WTC11 (cell line): ENCODE data around the gene SVOPL. TPM values are rescaled to one million over a fixed set of nuclear protein-coding genes. Genes with fewer than 3 reads are reported as not detected.

Experiments
- ATAC-seq: fragments of 200-7000 bp; cut with Tn5 transposase; 2 replicates; pipeline ENCODE4 v1.10.0; 2021; ENCODE audit warnings: mild to moderate bottlenecking, moderate library complexity
- CTCF ChIA-PET: fragments of 300-600 bp; sonication (Branson Sonifier 250); formaldehyde crosslinking; loops from one replicate; lab custom pipeline; 2021; ENCODE audit warnings: antibody characterized with exemption; lab: Charles Lee
- POLR2A ChIA-PET: fragments of 350-600 bp; sonication (Branson Sonifier 250); formaldehyde crosslinking; loops from one replicate; lab custom pipeline; 2021; ENCODE audit warnings: antibody characterized with exemption; lab: Charles Lee
- DNase-seq: peaks from one replicate; pipeline ENCODE4 v3.0.0; 2021; ENCODE audit warnings: low spot score
- H3K27ac Mint-ChIP-seq: 2 replicates; pipeline ENCODE4 v1.8.0; 2021; ENCODE audit warnings: mixed read lengths
- H3K27me3 Mint-ChIP-seq: 2 replicates; pipeline ENCODE4 v1.8.0; 2021; ENCODE audit warnings: low read depth, mild to moderate bottlenecking, moderate library complexity, mixed read lengths
- H3K36me3 Mint-ChIP-seq: 2 replicates; pipeline ENCODE4 v1.8.0; 2021; ENCODE audit warnings: mixed read lengths
- H3K4me1 Mint-ChIP-seq: 2 replicates; pipeline ENCODE4 v1.8.0; 2022; ENCODE audit warnings: mixed read lengths
- H3K4me3 Mint-ChIP-seq: 2 replicates; pipeline ENCODE4 v1.8.0; 2021; ENCODE audit warnings: mild to moderate bottlenecking, moderate library complexity, mixed read lengths
- H3K9me3 Mint-ChIP-seq: 2 replicates; pipeline ENCODE4 v1.8.0; 2021; ENCODE audit warnings: mixed read lengths
- FOXJ3 ChIP-seq: sonication (generic); formaldehyde crosslinking; IDR thresholded peaks from 2 replicates; pipeline ENCODE4 v1.9.0; 2021; ENCODE audit warnings: missing genetic modification reagents, mild to moderate bottlenecking, borderline replicate concordance
- IRF2 ChIP-seq: sonication (generic); formaldehyde crosslinking; IDR thresholded peaks from 2 replicates; pipeline ENCODE4 v1.8.0; 2022; ENCODE audit warnings: low read depth, missing genetic modification reagents, borderline replicate concordance
- JAZF1 ChIP-seq: fragments of 250-450 bp; sonication (Bioruptor Pico); IDR thresholded peaks from 2 replicates; pipeline ENCODE4 v1.9.0; 2021; ENCODE audit warnings: moderate library complexity, mild to moderate bottlenecking, inconsistent platforms
- MXD4 ChIP-seq: fragments of 250-450 bp; sonication (Bioruptor Pico); IDR thresholded peaks from 2 replicates; pipeline ENCODE4 v1.8.0; 2021; ENCODE audit warnings: mild to moderate bottlenecking, moderate library complexity, borderline replicate concordance
- NFE2L1 ChIP-seq: sonication (generic); formaldehyde crosslinking; IDR thresholded peaks from 2 replicates; pipeline ENCODE4 v1.8.1; 2023; ENCODE audit warnings: missing genetic modification reagents
- NR1H2 ChIP-seq: sonication (generic); formaldehyde crosslinking; IDR thresholded peaks from 2 replicates; pipeline ENCODE4 v1.9.0; 2021; ENCODE audit warnings: mild to moderate bottlenecking, moderate library complexity, missing genetic modification reagents
- NR2C2 ChIP-seq: sonication (generic); formaldehyde crosslinking; IDR thresholded peaks from 2 replicates; pipeline ENCODE4 v1.8.0; 2022; ENCODE audit warnings: mild to moderate bottlenecking, missing genetic modification reagents
- RELA ChIP-seq: sonication (generic); formaldehyde crosslinking; IDR thresholded peaks from 2 replicates; pipeline ENCODE4 v1.8.1; 2022; ENCODE audit warnings: missing genetic modification reagents, mild to moderate bottlenecking, borderline replicate concordance
- SOX15 ChIP-seq: fragments of 250-450 bp; sonication (Bioruptor Pico); IDR thresholded peaks from 2 replicates; pipeline ENCODE4 v1.9.0; 2021; ENCODE audit warnings: mild to moderate bottlenecking
- TCF7 ChIP-seq: sonication (generic); formaldehyde crosslinking; IDR thresholded peaks from 2 replicates; pipeline ENCODE4 v1.8.0; 2022; ENCODE audit warnings: mild to moderate bottlenecking, low read depth, missing genetic modification reagents, moderate library complexity
- TEAD4 ChIP-seq: sonication (generic); formaldehyde crosslinking; IDR thresholded peaks from 2 replicates; pipeline ENCODE4 v1.8.0; 2022; ENCODE audit warnings: mild to moderate bottlenecking, missing genetic modification reagents
- ZNF219 ChIP-seq: sonication (generic); formaldehyde crosslinking; IDR thresholded peaks from 2 replicates; pipeline ENCODE4 v1.8.0; 2023; ENCODE audit warnings: missing genetic modification reagents, mild to moderate bottlenecking, borderline replicate concordance
- total RNA-seq: library from RNA; stranded (reverse); gene quantifications from 3 replicates; pipeline ENCODE4 v1.2.3, GENCODE V29; 2021
- TF ChIP-seq, protein P1 (sequence below): sonication (generic); formaldehyde crosslinking; IDR thresholded peaks from 2 replicates; pipeline ENCODE4 v1.8.1; 2023; ENCODE audit warnings: mild to moderate bottlenecking, moderate library complexity, missing genetic modification reagents
- TF ChIP-seq, protein P2 (sequence below): sonication (generic); formaldehyde crosslinking; IDR thresholded peaks from 2 replicates; pipeline ENCODE4 v1.8.1; 2023; ENCODE audit warnings: mild to moderate bottlenecking, missing genetic modification reagents, moderate library complexity
- TF ChIP-seq, protein P3 (sequence below): sonication (generic); formaldehyde crosslinking; IDR thresholded peaks from 2 replicates; pipeline ENCODE4 v1.8.0; 2022; ENCODE audit warnings: mild to moderate bottlenecking, missing genetic modification reagents
- TF ChIP-seq, protein P4 (sequence below): sonication (generic); formaldehyde crosslinking; IDR thresholded peaks from 2 replicates; pipeline ENCODE4 v1.8.1; 2022; ENCODE audit warnings: mild to moderate bottlenecking, missing genetic modification reagents, moderate library complexity, borderline replicate concordance
- TF ChIP-seq, protein P5 (sequence below): fragments of 250-450 bp; sonication (Bioruptor Pico); conservative IDR thresholded peaks from 2 replicates; pipeline ENCODE4 v1.9.0; 2021; ENCODE audit warnings: mild to moderate bottlenecking
- TF ChIP-seq, protein P6 (sequence below): sonication (generic); formaldehyde crosslinking; IDR thresholded peaks from 2 replicates; pipeline ENCODE4 v1.8.1; 2022; ENCODE audit warnings: low read depth, mild to moderate bottlenecking, moderate library complexity, missing genetic modification reagents, borderline replicate concordance
- TF ChIP-seq, protein P7 (sequence below): sonication (generic); formaldehyde crosslinking; IDR thresholded peaks from 2 replicates; pipeline ENCODE4 v1.8.1; 2022; ENCODE audit warnings: missing genetic modification reagents, borderline replicate concordance
- TF ChIP-seq, protein P8 (sequence below): sonication (generic); formaldehyde crosslinking; IDR thresholded peaks from 2 replicates; pipeline ENCODE4 v1.8.1; 2022; ENCODE audit warnings: low read depth, missing genetic modification reagents, borderline replicate concordance

The SVOPL gene
- total RNA-seq, 1 experiment from 2014 or later: 1.9 TPM

DNA sequence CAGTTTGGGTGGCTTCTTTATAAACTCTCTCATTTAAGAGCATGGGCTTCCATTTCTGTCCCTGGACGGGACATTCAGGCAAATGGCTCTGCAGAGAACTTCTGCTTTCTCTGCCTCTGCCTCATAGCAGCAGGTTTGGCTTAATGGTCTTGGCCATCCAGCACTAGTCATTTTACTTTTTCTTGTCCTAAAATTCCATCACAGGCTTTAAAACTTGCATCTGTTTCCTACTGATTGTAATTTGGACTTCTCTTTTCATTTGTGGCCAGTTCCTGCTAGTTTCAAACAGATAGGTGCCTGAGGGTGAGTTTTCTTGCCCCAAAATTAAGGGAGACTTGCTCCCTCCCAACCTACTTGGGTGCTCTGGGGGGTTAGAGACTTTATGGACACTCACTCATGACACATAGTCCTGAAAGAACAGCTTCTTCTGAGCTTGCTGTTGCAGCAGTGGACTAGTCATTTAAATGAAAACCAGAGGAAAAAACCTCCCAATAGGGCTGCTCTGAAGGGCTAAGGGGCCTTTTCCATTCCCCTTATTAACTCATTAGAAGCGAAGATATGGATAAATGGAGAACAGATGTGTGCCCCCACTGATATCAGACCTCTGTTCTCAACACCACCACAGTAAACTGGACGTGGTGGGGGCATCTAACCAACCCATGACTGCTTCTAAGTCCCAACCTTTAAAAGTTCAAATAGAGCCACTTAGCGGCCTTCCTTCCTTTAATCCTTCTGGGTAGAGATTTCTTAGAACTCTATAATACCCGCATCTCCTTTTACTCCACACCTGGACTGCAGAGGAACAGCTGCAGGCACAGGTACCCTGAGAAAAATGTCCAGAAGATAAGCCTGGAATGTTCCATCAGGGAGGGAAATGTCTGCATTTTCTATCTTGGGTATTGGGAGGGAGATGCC, 38.8 kb downstream of the SVOPL start (continued):
- TF ChIP-seq, protein P1, sequence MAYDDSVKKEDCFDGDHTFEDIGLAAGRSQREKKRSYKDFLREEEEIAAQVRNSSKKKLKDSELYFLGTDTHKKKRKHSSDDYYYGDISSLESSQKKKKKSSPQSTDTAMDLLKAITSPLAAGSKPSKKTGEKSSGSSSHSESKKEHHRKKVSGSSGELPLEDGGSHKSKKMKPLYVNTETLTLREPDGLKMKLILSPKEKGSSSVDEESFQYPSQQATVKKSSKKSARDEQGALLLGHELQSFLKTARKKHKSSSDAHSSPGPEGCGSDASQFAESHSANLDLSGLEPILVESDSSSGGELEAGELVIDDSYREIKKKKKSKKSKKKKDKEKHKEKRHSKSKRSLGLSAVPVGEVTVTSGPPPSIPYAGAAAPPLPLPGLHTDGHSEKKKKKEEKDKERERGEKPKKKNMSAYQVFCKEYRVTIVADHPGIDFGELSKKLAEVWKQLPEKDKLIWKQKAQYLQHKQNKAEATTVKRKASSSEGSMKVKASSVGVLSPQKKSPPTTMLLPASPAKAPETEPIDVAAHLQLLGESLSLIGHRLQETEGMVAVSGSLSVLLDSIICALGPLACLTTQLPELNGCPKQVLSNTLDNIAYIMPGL (CRISPR knock-in tag): no peak
- TF ChIP-seq RELA (CRISPR knock-in tag): no peak
- TF ChIP-seq, protein P2, sequence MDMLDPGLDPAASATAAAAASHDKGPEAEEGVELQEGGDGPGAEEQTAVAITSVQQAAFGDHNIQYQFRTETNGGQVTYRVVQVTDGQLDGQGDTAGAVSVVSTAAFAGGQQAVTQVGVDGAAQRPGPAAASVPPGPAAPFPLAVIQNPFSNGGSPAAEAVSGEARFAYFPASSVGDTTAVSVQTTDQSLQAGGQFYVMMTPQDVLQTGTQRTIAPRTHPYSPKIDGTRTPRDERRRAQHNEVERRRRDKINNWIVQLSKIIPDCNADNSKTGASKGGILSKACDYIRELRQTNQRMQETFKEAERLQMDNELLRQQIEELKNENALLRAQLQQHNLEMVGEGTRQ: no peak

DNA sequence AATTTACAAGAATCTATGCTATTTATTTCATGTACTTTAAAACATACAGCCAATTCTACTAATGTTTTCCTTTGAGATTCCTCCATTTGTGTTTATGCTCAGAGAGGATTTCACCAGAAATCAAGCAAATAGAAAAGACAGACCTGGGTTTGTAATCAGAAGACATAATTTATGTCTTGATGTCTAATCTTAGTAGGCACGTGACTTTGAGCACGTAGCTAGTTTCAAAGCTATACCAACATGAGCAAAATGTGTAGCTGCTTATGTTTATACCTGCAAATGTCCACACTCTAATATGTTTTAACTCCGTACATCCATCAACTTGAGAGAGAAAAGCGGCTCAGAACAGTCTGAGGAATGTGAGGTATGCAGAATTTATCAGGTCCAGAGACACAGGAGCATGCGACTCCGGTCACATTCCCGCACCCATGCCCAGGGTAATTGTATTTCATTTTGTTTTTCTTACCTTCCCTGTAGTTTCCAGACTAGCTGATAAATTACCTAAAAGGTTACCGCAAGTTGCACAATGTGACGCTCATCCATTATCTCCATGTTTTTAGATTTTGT, 40.0 kb downstream of the SVOPL start:
- Mint-ChIP-seq H3K27ac (no peak overlapping the region), H3K36me3 (peaks cover 4% of the 10 kb centered on the region), H3K27me3 (no peaks in the 10 kb centered on the region; the same call in 1 of the 2 replicates), H3K4me3 (no peak overlapping the region), H3K4me1 (peaks cover 62% of the 10 kb centered on the region), H3K9me3 (peaks cover 13% of the 10 kb centered on the region)
- CTCF ChIA-PET: interaction anchor here (2.3 kb wide), 1 partner anchor 16 kb away, joined by 6 read pairs; no protein-coding TSS in a partner anchor
- POLR2A ChIA-PET: no interaction called here
- ATAC-seq (no peak), DNase-seq (no peak)
- TF ChIP-seq NR2C2 (CRISPR knock-in tag) (no peak), NFE2L1 (CRISPR knock-in tag) (no peak), FOXJ3 (no peak), NR1H2 (CRISPR knock-in tag) (no peak), MXD4 (no peak), TEAD4 (CRISPR knock-in tag) (no peak), TCF7 (no peak), SOX15 (CRISPR knock-in tag) (no peak), IRF2 (CRISPR knock-in tag) (no peak), ZNF219 (no peak), JAZF1 (CRISPR knock-in tag) (no peak)
- TF ChIP-seq, protein P3, sequence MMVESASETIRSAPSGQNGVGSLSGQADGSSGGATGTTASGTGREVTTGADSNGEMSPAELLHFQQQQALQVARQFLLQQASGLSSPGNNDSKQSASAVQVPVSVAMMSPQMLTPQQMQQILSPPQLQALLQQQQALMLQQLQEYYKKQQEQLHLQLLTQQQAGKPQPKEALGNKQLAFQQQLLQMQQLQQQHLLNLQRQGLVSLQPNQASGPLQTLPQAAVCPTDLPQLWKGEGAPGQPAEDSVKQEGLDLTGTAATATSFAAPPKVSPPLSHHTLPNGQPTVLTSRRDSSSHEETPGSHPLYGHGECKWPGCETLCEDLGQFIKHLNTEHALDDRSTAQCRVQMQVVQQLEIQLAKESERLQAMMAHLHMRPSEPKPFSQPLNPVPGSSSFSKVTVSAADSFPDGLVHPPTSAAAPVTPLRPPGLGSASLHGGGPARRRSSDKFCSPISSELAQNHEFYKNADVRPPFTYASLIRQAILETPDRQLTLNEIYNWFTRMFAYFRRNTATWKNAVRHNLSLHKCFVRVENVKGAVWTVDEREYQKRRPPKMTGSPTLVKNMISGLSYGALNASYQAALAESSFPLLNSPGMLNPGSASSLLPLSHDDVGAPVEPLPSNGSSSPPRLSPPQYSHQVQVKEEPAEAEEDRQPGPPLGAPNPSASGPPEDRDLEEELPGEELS (CRISPR knock-in tag): no peak
- TF ChIP-seq, protein P4, sequence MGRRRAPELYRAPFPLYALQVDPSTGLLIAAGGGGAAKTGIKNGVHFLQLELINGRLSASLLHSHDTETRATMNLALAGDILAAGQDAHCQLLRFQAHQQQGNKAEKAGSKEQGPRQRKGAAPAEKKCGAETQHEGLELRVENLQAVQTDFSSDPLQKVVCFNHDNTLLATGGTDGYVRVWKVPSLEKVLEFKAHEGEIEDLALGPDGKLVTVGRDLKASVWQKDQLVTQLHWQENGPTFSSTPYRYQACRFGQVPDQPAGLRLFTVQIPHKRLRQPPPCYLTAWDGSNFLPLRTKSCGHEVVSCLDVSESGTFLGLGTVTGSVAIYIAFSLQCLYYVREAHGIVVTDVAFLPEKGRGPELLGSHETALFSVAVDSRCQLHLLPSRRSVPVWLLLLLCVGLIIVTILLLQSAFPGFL (CRISPR knock-in tag): no peak
- TF ChIP-seq, protein P5, sequence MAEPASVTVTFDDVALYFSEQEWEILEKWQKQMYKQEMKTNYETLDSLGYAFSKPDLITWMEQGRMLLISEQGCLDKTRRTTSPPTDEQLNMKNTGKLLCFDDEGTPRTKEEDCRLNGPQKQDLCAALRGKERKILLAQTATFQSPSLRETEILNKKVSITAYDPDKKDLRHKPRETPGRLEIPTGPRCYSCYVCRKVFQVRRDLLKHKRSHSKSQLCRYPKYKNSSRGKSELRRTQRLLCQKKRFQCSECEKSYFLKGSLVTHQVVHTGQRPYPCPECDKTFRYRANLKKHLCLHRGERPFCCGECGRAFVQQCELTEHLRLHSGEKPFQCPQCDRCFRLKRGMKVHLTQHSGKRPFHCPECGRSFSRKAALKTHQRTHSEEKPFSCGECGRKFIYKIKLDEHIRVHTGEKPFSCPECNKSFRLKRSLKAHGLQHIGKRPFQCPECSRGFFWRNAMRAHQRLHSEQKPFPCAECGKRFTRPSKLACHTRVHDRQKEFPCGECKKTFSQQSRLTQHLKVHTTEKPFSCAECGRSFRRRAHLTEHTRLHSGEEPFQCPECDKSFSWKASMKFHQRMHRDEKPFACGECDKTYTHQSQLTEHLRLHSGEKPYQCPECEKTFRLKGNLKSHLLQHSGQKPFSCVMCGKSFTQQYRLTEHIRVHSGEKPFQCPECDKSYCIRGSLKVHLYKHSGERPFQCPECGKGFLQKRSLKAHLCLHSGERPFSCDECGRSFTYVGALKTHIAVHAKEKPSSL (CRISPR knock-in tag): no peak
- TF ChIP-seq, protein P6, sequence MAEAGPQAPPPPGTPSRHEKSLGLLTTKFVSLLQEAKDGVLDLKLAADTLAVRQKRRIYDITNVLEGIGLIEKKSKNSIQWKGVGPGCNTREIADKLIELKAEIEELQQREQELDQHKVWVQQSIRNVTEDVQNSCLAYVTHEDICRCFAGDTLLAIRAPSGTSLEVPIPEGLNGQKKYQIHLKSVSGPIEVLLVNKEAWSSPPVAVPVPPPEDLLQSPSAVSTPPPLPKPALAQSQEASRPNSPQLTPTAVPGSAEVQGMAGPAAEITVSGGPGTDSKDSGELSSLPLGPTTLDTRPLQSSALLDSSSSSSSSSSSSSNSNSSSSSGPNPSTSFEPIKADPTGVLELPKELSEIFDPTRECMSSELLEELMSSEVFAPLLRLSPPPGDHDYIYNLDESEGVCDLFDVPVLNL: no peak
- TF ChIP-seq, protein P2: no peak
- TF ChIP-seq, protein P7, sequence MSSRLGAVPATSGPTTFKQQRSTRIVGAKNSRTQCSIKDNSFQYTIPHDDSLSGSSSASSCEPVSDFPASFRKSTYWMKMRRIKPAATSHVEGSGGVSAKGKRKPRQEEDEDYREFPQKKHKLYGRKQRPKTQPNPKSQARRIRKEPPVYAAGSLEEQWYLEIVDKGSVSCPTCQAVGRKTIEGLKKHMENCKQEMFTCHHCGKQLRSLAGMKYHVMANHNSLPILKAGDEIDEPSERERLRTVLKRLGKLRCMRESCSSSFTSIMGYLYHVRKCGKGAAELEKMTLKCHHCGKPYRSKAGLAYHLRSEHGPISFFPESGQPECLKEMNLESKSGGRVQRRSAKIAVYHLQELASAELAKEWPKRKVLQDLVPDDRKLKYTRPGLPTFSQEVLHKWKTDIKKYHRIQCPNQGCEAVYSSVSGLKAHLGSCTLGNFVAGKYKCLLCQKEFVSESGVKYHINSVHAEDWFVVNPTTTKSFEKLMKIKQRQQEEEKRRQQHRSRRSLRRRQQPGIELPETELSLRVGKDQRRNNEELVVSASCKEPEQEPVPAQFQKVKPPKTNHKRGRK (CRISPR knock-in tag): no peak
- TF ChIP-seq, protein P8, sequence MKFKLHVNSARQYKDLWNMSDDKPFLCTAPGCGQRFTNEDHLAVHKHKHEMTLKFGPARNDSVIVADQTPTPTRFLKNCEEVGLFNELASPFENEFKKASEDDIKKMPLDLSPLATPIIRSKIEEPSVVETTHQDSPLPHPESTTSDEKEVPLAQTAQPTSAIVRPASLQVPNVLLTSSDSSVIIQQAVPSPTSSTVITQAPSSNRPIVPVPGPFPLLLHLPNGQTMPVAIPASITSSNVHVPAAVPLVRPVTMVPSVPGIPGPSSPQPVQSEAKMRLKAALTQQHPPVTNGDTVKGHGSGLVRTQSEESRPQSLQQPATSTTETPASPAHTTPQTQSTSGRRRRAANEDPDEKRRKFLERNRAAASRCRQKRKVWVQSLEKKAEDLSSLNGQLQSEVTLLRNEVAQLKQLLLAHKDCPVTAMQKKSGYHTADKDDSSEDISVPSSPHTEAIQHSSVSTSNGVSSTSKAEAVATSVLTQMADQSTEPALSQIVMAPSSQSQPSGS (CRISPR knock-in tag): no peak
